ENCODE results near the gene AMBRA1. TPM values are rescaled to one million over a fixed set of nuclear protein-coding genes. Genes with fewer than 3 reads are reported as not detected.

AMBRA1 gene
- total RNA-seq, 3 donors from 2014 or later, result 32.5 to 38.9 (median 34.1) TPM

GRCh38 chr11:46489656-46490560 lies 103.9 kb downstream of the AMBRA1 start:
- no peaks in the 10 kb centered on the region for H3K27me3 ChIP-seq
- intact Hi-C loops (cut with DNase I; ENCODE audit: low total_unique reads), result no loop called here
- no peak for DNase-seq (ENCODE audit: low spot score in 2 of 2)
- no peaks in the 10 kb centered on the region for H3K9me3 ChIP-seq
- H3K4me3 ChIP-seq, result no peak overlapping the region
- no peaks in the 10 kb centered on the region for H3K4me1 ChIP-seq
- H3K36me3 ChIP-seq, result no peaks in the 10 kb centered on the region
- H3K27ac ChIP-seq, result peak overlapping the region in 1 of 2 donors; percentile 30
- TF ChIP-seq, protein P1, sequence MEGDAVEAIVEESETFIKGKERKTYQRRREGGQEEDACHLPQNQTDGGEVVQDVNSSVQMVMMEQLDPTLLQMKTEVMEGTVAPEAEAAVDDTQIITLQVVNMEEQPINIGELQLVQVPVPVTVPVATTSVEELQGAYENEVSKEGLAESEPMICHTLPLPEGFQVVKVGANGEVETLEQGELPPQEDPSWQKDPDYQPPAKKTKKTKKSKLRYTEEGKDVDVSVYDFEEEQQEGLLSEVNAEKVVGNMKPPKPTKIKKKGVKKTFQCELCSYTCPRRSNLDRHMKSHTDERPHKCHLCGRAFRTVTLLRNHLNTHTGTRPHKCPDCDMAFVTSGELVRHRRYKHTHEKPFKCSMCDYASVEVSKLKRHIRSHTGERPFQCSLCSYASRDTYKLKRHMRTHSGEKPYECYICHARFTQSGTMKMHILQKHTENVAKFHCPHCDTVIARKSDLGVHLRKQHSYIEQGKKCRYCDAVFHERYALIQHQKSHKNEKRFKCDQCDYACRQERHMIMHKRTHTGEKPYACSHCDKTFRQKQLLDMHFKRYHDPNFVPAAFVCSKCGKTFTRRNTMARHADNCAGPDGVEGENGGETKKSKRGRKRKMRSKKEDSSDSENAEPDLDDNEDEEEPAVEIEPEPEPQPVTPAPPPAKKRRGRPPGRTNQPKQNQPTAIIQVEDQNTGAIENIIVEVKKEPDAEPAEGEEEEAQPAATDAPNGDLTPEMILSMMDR (IDR thresholded peaks at IDR 0.05), result peak in 2 of 3 donors; percentile 13 to 20
- TF ChIP-seq POLR2AphosphoS5 (IDR thresholded peaks at IDR 0.05), result no peak
- TF ChIP-seq POLR2A (IDR thresholded peaks at IDR 0.05), result no peak

DNA sequence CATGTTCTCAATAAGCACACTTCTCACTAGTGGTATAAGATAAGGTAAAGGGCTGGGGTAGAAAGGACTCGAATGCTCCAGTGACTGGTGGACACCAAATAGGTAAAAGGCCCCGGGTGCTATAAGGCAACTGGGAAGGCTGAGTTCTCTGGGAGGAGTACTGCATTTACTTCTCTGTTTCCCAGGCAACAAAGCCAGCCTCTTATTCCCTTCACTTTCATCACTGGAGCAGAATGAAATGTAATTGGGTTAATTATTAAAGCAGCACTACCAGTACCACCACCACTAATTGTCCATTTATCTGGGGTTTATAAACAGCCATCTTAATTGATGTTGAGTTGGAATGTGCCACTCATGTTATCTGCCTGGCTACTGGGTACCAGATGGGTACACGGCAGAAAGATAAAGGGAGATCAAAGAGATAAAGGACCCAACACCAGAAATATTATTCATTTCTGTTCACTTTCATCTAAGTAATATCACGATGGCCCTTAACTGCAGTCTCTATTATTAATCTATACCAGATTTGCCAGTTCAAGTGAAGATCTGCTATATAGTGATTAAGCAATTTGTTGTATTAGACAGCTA lies 107.9 kb downstream of the AMBRA1 start:
- TF ChIP-seq, protein P1 (IDR thresholded peaks at IDR 0.05), result no peak
- TF ChIP-seq POLR2AphosphoS5 (IDR thresholded peaks at IDR 0.05) (no peak), POLR2A (IDR thresholded peaks at IDR 0.05) (no peak)
- Histone ChIP-seq H3K9me3 (no peaks in the 10 kb centered on the region), H3K27ac (no peak overlapping the region), H3K4me1 (no peaks in the 10 kb centered on the region), H3K36me3 (no peaks in the 10 kb centered on the region), H3K27me3 (no peaks in the 10 kb centered on the region), H3K4me3 (no peak overlapping the region)
- intact Hi-C loops (cut with DNase I; ENCODE audit: low total_unique reads), result no loop called here
- DNase-seq (ENCODE audit: low spot score in 2 of 2), result no peak

DNA sequence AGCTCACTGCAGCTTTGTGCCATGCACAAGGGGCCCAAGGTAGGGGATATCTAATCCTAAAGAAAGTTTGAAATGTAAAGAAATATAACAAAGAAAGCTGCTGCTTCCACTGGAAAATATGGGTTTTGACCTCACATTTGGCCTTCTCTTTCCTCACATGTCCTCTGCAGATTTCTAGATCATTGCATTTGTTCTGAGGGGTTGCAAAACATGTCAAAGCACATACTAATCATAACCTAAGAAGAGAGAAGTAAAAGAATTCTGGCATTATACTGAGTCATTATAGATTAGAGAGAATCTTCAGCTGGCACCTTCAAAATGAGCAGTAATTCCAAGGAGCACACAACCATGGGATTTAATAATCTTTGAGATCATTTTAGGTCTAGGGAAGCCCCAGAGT lies 109.7 kb downstream of the AMBRA1 start:
- Histone ChIP-seq H3K27me3 (no peaks in the 10 kb centered on the region), H3K36me3 (no peaks in the 10 kb centered on the region), H3K4me1 (no peaks in the 10 kb centered on the region), H3K4me3 (no peak overlapping the region), H3K9me3 (no peaks in the 10 kb centered on the region), H3K27ac (no peak overlapping the region)
- intact Hi-C loops (cut with DNase I; ENCODE audit: low total_unique reads), result no loop called here
- TF ChIP-seq POLR2A (IDR thresholded peaks at IDR 0.05), result no peak
- TF ChIP-seq POLR2AphosphoS5 (IDR thresholded peaks at IDR 0.05), result no peak
- TF ChIP-seq, protein P1 (IDR thresholded peaks at IDR 0.05), result no peak
- no peak for DNase-seq (ENCODE audit: low spot score in 2 of 2)

DNA sequence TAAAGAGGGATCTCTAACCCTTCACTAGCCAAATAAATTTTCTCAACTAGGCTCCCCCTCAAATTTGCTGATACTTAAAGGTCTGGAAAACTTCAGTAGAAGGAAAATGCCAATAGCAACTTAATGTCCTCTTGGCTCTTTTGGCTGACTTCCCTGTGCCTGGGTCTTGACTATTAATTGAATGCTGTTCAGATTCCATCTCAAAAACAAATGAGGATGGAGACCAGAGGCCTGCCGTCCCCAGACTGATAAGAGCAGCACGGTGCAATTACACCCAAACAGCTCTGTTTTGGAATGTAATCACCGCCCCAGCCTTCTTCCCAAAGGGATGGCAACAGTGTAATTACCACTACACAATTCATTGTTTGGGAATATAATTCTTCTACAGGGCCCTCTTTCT lies 112.9 kb downstream of the AMBRA1 start:
- intact Hi-C loops (cut with DNase I; ENCODE audit: low total_unique reads), result no loop called here
- H3K36me3 ChIP-seq, result no peaks in the 10 kb centered on the region
- no peak for DNase-seq (ENCODE audit: low spot score in 2 of 2)
- H3K4me1 ChIP-seq, result no peaks in the 10 kb centered on the region
- H3K9me3 ChIP-seq, result no peaks in the 10 kb centered on the region
- H3K4me3 ChIP-seq, result no peak overlapping the region
- TF ChIP-seq, protein P1 (IDR thresholded peaks at IDR 0.05), result no peak
- TF ChIP-seq POLR2A (IDR thresholded peaks at IDR 0.05) (no peak), POLR2AphosphoS5 (IDR thresholded peaks at IDR 0.05) (no peak)
- no peak overlapping the region for H3K27ac ChIP-seq
- no peaks in the 10 kb centered on the region for H3K27me3 ChIP-seq

DNA sequence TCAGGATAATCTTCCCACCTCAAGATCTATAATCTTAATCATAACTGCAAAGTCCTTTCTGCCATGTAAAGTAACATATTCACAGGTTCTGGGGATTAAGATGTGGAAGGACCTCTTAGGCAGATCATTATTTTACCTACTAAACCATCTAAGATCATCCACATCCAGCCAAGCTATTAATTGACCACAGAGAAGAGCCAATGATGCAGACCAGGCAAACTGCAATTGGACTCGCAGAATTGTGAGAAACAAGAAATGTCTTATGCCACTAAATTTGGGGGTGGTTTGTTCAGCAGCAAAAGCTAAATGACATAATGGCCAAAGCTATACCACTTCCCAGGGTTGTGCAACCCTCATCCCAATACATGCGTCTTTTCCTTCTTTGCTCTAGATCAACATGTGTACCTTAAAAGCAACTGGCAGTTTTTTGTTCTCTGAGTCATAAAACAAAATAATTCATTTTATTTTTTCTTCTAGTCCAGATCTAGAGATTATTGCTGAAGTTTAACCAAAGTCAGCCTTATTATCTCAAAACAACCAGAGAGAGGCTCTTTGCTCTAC lies 113.6 kb downstream of the AMBRA1 start:
- Histone ChIP-seq H3K27me3 (no peaks in the 10 kb centered on the region), H3K4me1 (no peaks in the 10 kb centered on the region), H3K4me3 (no peak overlapping the region), H3K36me3 (no peaks in the 10 kb centered on the region), H3K9me3 (no peaks in the 10 kb centered on the region), H3K27ac (no peak overlapping the region)
- no peak for TF ChIP-seq POLR2AphosphoS5 (IDR thresholded peaks at IDR 0.05)
- no peak for TF ChIP-seq POLR2A (IDR thresholded peaks at IDR 0.05)
- TF ChIP-seq, protein P1 (IDR thresholded peaks at IDR 0.05), result no peak
- intact Hi-C loops (cut with DNase I; ENCODE audit: low total_unique reads), result no loop called here
- no peak for DNase-seq (ENCODE audit: low spot score in 2 of 2)

Data from breast epithelium (tissue), 4 donors.